Liver (tissue), 9 donors: ENCODE data around the gene STAM. TPM values are rescaled to one million over a fixed set of nuclear protein-coding genes. Genes with fewer than 3 reads are reported as not detected.

Experiments
- DNase-seq: peaks from one replicate; pipeline ENCODE4 v3.0.0-alpha.2; 2017; ENCODE audit warnings: low spot score
- H3K27ac ChIP-seq, 2 donors: one replicate each; pipeline ENCODE4 v1.7.0; 2013; ENCODE audit warnings: inconsistent platforms in 2 of 2, low read length in 2 of 2, control low read depth in 1 of 2, low read depth in 1 of 2, mild to moderate bottlenecking in 1 of 2
- H3K27me3 ChIP-seq, 4 donors: one replicate each; pipeline versions ENCODE4 v1.6.1 to v1.7.0; 2013; ENCODE audit warnings: low read length in 3 of 4, inconsistent platforms in 1 of 4, mild to moderate bottlenecking in 1 of 4, moderate library complexity in 1 of 4; ENCODE audit not compliant: control insufficient read depth in 4 of 4, insufficient read depth in 4 of 4
- H3K36me3 ChIP-seq, 4 donors: one replicate each; pipeline versions ENCODE4 v1.6.1 to v1.7.0; 2013; ENCODE audit warnings: low read length in 3 of 4, mild to moderate bottlenecking in 3 of 4, low read depth in 1 of 4, moderate library complexity in 1 of 4; ENCODE audit not compliant: control insufficient read depth in 4 of 4, insufficient read depth in 3 of 4
- H3K4me1 ChIP-seq, 4 donors: one replicate each; pipeline versions ENCODE4 v1.6.1 to v1.7.0; 2013; ENCODE audit warnings: low read length in 3 of 4, mild to moderate bottlenecking in 3 of 4, moderate library complexity in 1 of 4; ENCODE audit not compliant: control insufficient read depth in 4 of 4, insufficient read depth in 4 of 4
- H3K4me3 ChIP-seq, 3 donors: one replicate each; pipeline versions ENCODE4 v1.6.1 to v1.7.0; 2013; ENCODE audit warnings: low read length in 3 of 3, control low read depth in 1 of 3, low read depth in 1 of 3, mild to moderate bottlenecking in 1 of 3
- H3K9ac ChIP-seq, 2 donors: one replicate each; pipeline ENCODE4 v1.7.0; 2013; ENCODE audit warnings: low read length in 2 of 2, mild to moderate bottlenecking in 2 of 2, moderate library complexity in 2 of 2, control low read depth in 1 of 2, low read depth in 1 of 2
- H3K9me3 ChIP-seq, 4 donors: one replicate each; pipeline versions ENCODE4 v1.6.1 to v1.7.0; 2013; ENCODE audit warnings: low read length in 3 of 4; ENCODE audit not compliant: control insufficient read depth in 4 of 4
- ATF3 ChIP-seq: IDR thresholded peaks from 2 replicates; pipeline ENCODE4 v1.6.1; 2016; ENCODE audit warnings: antibody characterized with exemption
- CTCF ChIP-seq: fragments of 150-350 bp; IDR thresholded peaks from 2 replicates; pipeline ENCODE4 v1.5.1; 2017; ENCODE audit warnings: improper control_type of control experiment, low read depth, low read length; ENCODE audit not compliant: missing input control
- EGR1 ChIP-seq, 2 donors: IDR thresholded peaks; 2 replicates each; pipeline ENCODE4 v1.6.1; 2016 to 2018; ENCODE audit warnings: antibody characterized with exemption in 2 of 2, low read depth in 2 of 2
- FOXA1 ChIP-seq: IDR thresholded peaks from 2 replicates; pipeline ENCODE4 v1.6.1; 2016; ENCODE audit warnings: antibody characterized with exemption
- FOXA2 ChIP-seq: IDR thresholded peaks from 2 replicates; pipeline ENCODE4 v1.6.1; 2016; ENCODE audit warnings: antibody characterized with exemption
- GABPA ChIP-seq, 2 donors: IDR thresholded peaks in 1 of 2; conservative IDR thresholded peaks in 1 of 2; 2 replicates each; pipeline ENCODE4 v1.6.1; 2016; ENCODE audit warnings: antibody characterized with exemption in 2 of 2, mild to moderate bottlenecking in 1 of 2, moderate library complexity in 1 of 2
- HNF4A ChIP-seq, 2 donors: conservative IDR thresholded peaks; 2 replicates each; pipeline ENCODE4 v1.6.1; 2016; ENCODE audit warnings: antibody characterized with exemption in 2 of 2, mild to moderate bottlenecking in 2 of 2
- HNF4G ChIP-seq: IDR thresholded peaks from 2 replicates; pipeline ENCODE4 v1.6.1; 2016; ENCODE audit warnings: antibody characterized with exemption
- JUND ChIP-seq, 2 donors: IDR thresholded peaks; 2 replicates each; pipeline ENCODE4 v1.6.1; 2016; ENCODE audit warnings: antibody characterized with exemption in 2 of 2
- NR2F2 ChIP-seq: IDR thresholded peaks from 2 replicates; pipeline ENCODE4 v1.6.1; 2016; ENCODE audit warnings: antibody characterized with exemption
- RAD21 ChIP-seq, 2 donors: IDR thresholded peaks; 2 replicates each; pipeline ENCODE4 v1.6.1; 2016; ENCODE audit warnings: antibody characterized with exemption in 2 of 2, mild to moderate bottlenecking in 2 of 2
- REST ChIP-seq: IDR thresholded peaks from 2 replicates; pipeline ENCODE4 v1.6.1; 2016; ENCODE audit warnings: antibody characterized with exemption, mild to moderate bottlenecking
- RXRA ChIP-seq, 2 donors: IDR thresholded peaks; 2 replicates each; pipeline ENCODE4 v1.6.1; 2017 to 2018; ENCODE audit warnings: antibody characterized with exemption in 2 of 2, mild to moderate bottlenecking in 1 of 2
- SP1 ChIP-seq: IDR thresholded peaks from 2 replicates; pipeline ENCODE4 v1.6.1; 2018; ENCODE audit warnings: antibody characterized with exemption, mild to moderate bottlenecking
- TAF1 ChIP-seq: conservative IDR thresholded peaks from 2 replicates; pipeline ENCODE4 v1.6.1; 2016; ENCODE audit warnings: antibody characterized with exemption, mild to moderate bottlenecking
- YY1 ChIP-seq: IDR thresholded peaks from 2 replicates; pipeline ENCODE4 v1.6.1; 2016; ENCODE audit warnings: antibody characterized with exemption, mild to moderate bottlenecking
- ZBTB33 ChIP-seq: IDR thresholded peaks from 2 replicates; pipeline ENCODE4 v1.6.1; 2016; ENCODE audit warnings: antibody characterized with exemption
- polyA plus RNA-seq, 2 donors: library from polyadenylated mRNA; stranded (reverse) in 1 of 2; unstranded in 1 of 2; fragments of 200-250 nt in 1 of 2; fragments of >200 nt in 1 of 2; fragmentation: Nextera tagmentation in 1 of 2; extraction: Ambion mirVana in 1 of 2; gene quantifications; one replicate each; pipeline versions ENCODE4 v1.2.1 to v1.2.3, GENCODE V29; 2013 to 2015
- total RNA-seq, 2 donors: library from RNA; depleted of rRNA; stranded (reverse); fragments of >200 nt; gene quantifications; one replicate each; pipeline ENCODE4 v1.2.3, GENCODE V29; 2014
- TF ChIP-seq, protein P1 (sequence below): IDR thresholded peaks from 2 replicates; pipeline ENCODE4 v1.6.1; 2016; ENCODE audit warnings: antibody characterized with exemption
- donor health status: healthy.
- donor health status: healthy.
- donor health status: healthy.
- donor health status: healthy.
- donor health status: healthy.

The STAM gene
- total and polyA plus RNA-seq, 4 donors: 4.9 to 32.4 (median 6.7) TPM

- DNase-seq: no peak
Observed at GRCh38 chr10:17683541-17683940, 39.6 kb downstream of the STAM start.

More at GRCh38 chr10:17683541-17683940, 39.6 kb downstream of the STAM start:
- Histone ChIP-seq H3K36me3 (no peaks in the 10 kb centered on the region), H3K27me3 (no peaks in the 10 kb centered on the region), H3K4me1 (peaks cover 0 to 3% (median 0%) of the 10 kb centered on the region in 4 donors), H3K27ac (no peak overlapping the region), H3K4me3 (no peak overlapping the region), H3K9ac (no peak overlapping the region), H3K9me3 (no peaks in the 10 kb centered on the region)
- TF ChIP-seq CTCF (no peak), TAF1 (no peak), FOXA2 (no peak), SP1 (no peak), RXRA (IDR thresholded peaks at IDR 0.05) (no peak), RAD21 (IDR thresholded peaks at IDR 0.05) (no peak), ATF3 (no peak), ZBTB33 (no peak), YY1 (no peak), REST (no peak), FOXA1 (no peak), HNF4G (no peak), GABPA (IDR thresholded peaks at IDR 0.05 in 1 of 2, conservative IDR thresholded peaks at IDR 0.05 in 1 of 2) (no peak), NR2F2 (no peak), EGR1 (IDR thresholded peaks at IDR 0.05; ENCODE audit: low read depth in 2 of 2) (no peak), HNF4A (conservative IDR thresholded peaks at IDR 0.05) (no peak), JUND (IDR thresholded peaks at IDR 0.05) (no peak)
- TF ChIP-seq, protein P1, sequence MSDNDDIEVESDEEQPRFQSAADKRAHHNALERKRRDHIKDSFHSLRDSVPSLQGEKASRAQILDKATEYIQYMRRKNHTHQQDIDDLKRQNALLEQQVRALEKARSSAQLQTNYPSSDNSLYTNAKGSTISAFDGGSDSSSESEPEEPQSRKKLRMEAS: no peak
